HK-2 (cell line): ENCODE results near the gene CELF1.

Experiments used
- DNase-seq: peaks from one replicate; pipeline ENCODE4 v3.0.0-alpha.2; 2018; ENCODE audit not compliant: unreplicated experiment

The CELF1 gene

GRCh38 chr11:47509077-47509536, 43.8 kb downstream of the CELF1 start:
- no peak for DNase-seq

- no peak for DNase-seq
Observed at GRCh38 chr11:47508240-47508957, 44.5 kb downstream of the CELF1 start.

GRCh38 chr11:47507563-47508239, 45.2 kb downstream of the CELF1 start:
- DNase-seq, result no peak

- no peak for DNase-seq
Observed at GRCh38 chr11:47506795-47507562, 46.0 kb downstream of the CELF1 start.

GRCh38 chr11:47506373-47506772, 46.6 kb downstream of the CELF1 start:
- DNase-seq, result no peak

GRCh38 chr11:47504910-47505309, 48.0 kb downstream of the CELF1 start:
- DNase-seq, result no peak

- DNase-seq, result no peak
Observed at GRCh38 chr11:47503227-47503626, 49.7 kb downstream of the CELF1 start.

- DNase-seq, result no peak
Observed at GRCh38 chr11:47502767-47503166, 50.2 kb downstream of the CELF1 start.

- DNase-seq, result no peak
Observed at GRCh38 chr11:47501101-47501500, 51.8 kb downstream of the CELF1 start.

GRCh38 chr11:47500121-47500520, 52.8 kb downstream of the CELF1 start:
- no peak for DNase-seq

GRCh38 chr11:47499614-47500013, 53.3 kb downstream of the CELF1 start:
- DNase-seq, result no peak

GRCh38 chr11:47499161-47499560, 53.8 kb downstream of the CELF1 start:
- DNase-seq, result no peak

- no peak for DNase-seq
Observed at GRCh38 chr11:47498584-47499152, 54.3 kb downstream of the CELF1 start.

- DNase-seq, result no peak
Observed at GRCh38 chr11:47498149-47498548, 54.8 kb downstream of the CELF1 start.

- DNase-seq, result no peak
Observed at GRCh38 chr11:47496808-47497207, 56.1 kb downstream of the CELF1 start.

- no peak for DNase-seq
Observed at GRCh38 chr11:47495856-47496217, 57.1 kb downstream of the CELF1 start.

- no peak for DNase-seq
Observed at GRCh38 chr11:47495011-47495855, 57.7 kb downstream of the CELF1 start.

GRCh38 chr11:47489395-47489755, 63.6 kb downstream of the CELF1 start:
- no peak for DNase-seq

GRCh38 chr11:47488674-47489394, 64.1 kb downstream of the CELF1 start:
- no peak for DNase-seq

- no peak for DNase-seq
Observed at GRCh38 chr11:47488111-47488510, 64.8 kb downstream of the CELF1 start.

- DNase-seq, result no peak
Observed at GRCh38 chr11:47487421-47487820, 65.5 kb downstream of the CELF1 start.
